Stimulated activated CD8-positive, alpha-beta memory T cell treated with anti-CD3 and anti-CD28 coated beads, Interleukin-15, amount 100 ng/mL, for 1 hour (primary cell): ENCODE results near the gene ELF5.
A peak's percentile ranks its signal among the peaks of the same experiment; 100 is the strongest.

Source experiments
- DNase-seq: peaks from one replicate; pipeline ENCODE4 v3.0.0-alpha.2; 2020; ENCODE audit warnings: low read depth

ELF5 gene

DNA sequence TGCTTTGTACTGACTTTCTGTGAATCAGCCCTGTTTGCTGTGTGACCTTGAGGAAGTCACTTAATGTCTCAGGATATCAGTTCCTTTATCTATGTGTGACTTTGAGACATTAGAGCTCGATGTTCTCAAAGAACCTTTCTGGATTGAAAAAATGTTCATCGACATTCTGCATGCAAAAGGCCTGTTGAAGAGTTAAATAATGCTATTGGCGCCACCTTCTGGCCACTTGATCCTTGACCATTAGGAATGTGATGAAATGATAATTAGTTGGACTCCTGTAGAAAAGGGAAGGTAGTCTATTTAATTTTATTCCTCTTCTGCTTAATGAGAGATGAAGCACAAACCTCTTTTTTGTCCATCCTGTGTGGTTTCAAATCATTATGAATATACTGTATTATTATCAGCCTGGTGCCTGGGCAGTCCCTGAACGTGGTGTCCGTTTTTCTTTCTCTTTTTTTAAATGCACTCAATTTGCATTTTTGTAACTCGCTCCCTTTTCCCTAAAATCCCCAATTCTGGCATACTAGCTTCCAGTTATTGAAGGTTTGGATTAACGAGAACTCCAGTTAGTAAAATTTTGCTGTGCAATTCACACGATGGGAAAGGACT, 20.7 kb downstream of the ELF5 start:
- DNase-seq = peak; percentile 19

DNA sequence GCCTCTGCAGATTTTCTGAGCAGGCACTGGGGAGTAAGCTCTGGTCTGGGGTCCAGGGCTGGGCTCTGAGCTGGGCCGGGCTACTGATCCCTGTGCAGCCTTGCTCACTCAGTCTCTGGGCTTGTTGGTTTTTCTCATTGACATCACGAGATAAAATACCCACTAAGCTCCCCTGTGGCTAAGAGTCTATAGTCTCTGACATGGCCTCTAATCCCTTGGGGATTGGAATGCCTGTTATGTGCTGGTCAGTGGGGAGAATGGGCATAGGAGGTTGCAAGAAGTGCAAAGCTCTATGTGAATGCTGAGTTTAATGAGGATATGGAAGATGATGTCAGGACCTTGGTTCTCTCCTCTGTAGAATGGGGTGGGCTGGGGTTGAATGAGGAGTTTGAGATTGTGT, 23.3 kb downstream of the ELF5 start:
- no peak for DNase-seq

GRCh38 chr11:34488855-34489557, 24.6 kb downstream of the ELF5 start:
- DNase-seq = no peak

DNA sequence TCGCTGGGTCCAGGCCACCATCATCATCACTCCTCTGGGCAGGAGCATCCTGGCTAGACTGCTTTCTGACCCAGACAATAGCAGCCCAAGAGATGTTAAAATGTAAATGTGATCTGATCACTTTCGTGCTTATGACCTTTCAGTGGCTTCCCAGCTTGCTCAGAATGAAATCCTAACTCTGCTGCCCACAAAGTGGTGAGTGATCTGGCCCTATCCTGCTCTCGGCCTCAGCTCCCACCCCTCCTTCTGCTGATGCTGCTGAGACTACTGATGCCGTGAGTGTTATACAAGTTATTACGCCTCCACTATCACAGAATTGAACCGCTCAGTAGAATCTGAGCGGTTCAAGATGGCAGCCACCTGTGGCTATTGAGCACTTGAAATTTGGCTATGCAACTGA, 26.2 kb downstream of the ELF5 start:
- no peak for DNase-seq

DNA sequence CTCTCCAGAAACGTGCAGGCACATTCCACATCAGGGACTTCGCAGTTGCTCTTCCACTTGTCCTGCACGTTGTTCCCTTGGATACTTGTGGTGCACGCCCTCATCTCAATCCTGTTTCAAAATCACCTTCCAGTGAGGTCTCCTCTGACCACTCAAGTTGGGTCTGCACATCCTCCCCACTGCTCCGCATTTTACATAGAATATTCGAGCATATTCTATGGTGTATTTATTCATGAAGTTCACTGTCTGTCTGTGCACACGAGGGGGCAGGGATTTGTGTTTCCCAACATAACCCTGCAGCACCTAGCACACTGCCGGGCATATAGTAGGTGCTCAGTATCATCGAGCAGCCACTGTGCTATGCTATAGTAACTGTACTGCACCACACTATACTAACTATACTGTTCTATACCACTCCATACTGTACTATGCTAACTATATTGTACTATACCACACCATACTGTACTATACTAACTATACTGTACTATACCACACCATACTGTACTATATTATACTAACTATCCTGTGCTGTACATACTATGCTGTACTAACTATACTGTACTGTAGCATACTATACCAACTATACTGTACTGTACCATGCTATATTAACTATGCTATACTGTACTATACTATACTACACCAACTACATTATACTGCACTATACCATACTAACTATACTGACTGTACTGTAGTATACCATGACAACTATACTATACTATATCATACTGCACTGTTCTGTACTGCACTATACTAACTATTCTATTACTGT, 30.3 kb downstream of the ELF5 start:
- no peak for DNase-seq

- DNase-seq = no peak
Observed at GRCh38 chr11:34481307-34481706, 32.3 kb downstream of the ELF5 start.

DNA sequence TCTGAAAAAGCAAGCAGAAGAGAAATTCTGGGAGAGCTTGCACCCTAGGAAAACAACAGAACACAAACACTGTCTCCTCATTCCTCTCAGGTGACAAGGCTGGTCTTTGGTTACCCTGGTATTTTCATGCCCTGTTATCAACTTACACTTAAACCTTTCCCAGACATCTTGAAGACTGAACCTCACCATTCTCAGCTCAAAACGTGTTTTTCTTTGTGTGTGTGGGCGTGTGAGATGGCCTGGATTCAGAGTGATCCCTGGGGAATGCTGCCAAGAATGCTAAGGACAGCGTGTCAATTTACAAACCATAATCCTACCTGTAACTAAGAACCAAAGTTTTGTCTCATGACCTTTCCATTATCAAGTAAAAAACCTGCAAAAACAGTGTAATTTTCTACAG, 33.3 kb downstream of the ELF5 start:
- no peak for DNase-seq

DNA sequence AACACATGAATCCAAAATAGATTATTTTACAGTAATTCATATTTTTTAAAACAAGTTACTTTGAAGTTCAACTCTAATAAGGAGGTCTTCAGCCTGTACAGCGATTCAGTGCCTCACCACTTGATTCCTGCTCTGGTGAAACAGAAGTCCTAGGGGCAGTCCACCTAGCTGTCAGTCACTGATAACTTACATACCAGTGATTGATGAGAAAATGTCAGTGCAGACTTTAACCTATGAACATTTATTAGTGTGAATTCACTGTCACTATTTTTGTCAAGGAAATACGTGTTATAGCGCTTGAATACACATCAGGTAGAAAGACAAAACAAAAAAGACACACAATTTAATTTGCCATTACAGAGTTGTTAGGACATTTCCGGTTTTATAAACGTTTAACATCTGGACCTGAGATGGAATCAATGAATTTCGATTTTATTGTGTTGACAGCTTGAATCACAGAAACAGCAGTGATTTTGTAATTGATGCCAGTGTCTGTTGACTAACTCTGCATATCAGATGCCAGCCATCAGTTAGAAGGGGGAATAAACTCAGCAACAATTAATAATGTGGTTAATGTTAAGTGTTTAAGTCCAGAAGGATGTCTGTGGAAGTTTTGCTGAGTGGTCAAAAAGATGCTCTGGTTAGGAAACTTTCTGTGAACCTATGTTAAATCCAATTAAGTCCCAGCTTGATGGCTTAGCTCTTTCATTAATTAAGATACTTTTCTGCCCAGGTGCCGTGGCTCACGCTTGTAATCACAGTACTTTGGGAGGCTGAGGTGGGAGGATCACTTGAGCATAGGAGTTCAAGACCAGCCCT, 34.5 kb downstream of the ELF5 start:
- no peak for DNase-seq

DNA sequence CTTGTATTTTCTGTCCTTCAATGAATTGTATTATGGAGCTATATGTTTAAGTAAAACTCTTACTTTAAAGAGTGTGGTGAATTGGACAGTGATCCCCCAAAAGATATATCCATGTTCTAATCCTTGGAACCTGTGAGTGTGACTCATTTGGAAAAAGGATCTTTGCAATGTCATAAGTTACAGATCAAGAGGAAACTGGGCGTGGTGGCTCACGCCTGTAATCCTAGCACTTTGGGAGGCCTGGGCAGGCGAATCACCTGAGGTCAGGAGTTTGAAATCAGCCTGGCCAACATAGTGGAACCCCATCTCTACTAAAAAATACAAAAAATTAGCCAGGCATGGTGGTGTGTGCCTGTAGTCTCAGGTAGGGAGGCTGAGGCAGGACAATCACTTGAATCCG, 36.7 kb downstream of the ELF5 start:
- DNase-seq = no peak

- DNase-seq = no peak
Observed at GRCh38 chr11:34475656-34476055, 37.9 kb downstream of the ELF5 start.

GRCh38 chr11:34473603-34474169, 39.9 kb downstream of the ELF5 start:
- DNase-seq = no peak

DNA sequence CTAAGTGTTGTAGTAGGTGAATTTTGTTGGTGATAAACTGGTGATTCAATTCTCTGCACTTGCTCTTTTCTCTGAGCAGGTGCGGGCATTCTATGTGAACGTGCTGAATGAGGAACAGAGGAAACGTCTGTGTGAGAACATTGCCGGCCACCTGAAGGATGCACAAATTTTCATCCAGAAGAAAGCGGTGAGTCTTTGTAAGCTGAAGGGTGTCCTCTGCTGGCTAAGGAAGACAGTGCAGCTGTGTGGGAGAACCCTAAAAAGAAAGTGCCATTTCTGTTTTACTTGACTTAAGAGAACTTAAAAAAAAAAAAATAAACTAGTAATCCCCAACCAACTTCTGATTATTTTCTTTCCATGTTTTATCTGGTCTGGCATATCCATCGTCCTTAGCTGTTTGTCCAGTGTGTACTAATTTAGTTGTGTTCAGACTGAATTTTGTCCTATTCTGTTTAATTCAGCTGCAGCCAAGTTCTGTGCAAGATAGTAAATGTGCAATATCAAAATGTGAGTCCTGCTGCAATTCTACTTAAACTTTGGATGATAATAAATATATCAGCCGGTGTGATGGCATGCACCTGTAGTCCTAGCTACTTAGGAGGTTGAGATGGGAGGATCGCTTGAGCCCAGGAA, 45.3 kb downstream of the ELF5 start:
- no peak for DNase-seq

GRCh38 chr11:34466802-34467488, 46.6 kb downstream of the ELF5 start:
- DNase-seq = no peak

DNA sequence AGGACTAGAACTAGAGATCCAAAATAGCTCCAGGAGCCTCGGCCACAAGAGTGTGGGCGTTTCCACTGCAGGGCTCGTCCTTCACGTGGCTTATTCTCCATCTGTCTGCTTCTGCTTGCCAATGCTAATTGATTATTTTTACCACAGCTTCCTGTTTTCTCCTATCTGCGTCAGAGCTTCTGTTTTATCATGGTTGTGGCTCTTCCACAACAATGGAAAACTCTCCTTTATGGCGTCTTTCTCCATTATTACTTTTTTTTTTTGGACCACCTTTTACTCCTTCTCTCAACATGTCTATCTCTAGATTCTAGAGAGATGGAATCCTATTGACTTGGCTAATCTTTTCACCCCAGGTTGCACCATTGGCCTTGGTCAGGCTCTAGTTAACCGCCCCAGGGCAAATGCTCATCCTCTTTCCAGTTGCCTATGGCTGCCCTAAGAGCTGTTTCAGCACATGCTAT, 49.0 kb downstream of the ELF5 start:
- no peak for DNase-seq

DNA sequence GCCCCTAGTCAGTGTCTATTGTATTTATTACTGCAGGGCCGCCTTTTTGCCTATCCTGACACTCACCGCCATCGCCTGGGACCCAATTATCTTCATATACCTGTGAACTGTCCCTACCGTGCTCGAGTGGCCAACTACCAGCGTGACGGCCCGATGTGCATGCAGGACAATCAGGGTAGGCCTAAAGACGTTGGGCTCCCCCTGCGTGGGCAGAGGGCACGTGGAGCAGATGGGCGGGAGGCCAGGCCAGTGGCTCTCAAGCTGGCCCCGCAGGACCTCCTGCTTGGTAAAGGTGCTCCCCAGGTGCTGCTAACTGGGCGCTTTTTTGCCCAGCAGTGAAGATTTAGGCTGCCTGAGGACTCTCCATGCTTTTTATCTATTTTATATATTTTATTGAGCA, 52.4 kb downstream of the ELF5 start:
- DNase-seq = no peak

GRCh38 chr11:34460278-34460677, 53.3 kb downstream of the ELF5 start:
- DNase-seq = no peak

DNA sequence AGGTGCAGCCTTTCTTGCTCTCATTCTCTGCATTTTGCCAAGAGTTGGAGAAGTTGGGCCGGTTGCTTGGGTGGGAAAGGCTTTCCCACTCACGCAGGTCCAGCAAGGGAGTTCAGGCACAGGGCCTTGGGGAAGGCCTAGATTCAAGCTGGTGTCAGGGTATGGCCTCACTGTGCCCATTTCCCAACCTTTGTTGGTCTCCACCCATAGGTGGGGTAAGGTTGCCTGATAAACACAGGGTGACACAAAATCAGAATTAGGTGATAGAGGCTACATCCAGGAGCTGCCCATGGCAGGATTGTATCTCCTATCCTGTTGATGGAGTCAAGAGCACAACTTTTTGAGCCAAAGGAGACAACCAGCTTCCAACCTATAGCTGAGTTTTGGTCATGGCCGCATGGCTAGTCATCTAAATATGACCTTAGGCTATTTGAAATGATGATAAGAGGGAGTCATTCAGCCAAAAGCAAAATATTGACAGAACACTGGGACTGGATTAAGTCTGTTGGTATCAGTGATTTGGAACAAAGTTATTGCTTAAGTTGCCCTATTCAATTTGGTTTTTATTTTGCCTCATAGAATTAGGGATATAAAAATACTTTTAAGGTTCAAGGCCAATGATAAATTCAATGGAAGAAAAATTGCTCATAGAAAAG, 54.0 kb downstream of the ELF5 start:
- DNase-seq = no peak

DNA sequence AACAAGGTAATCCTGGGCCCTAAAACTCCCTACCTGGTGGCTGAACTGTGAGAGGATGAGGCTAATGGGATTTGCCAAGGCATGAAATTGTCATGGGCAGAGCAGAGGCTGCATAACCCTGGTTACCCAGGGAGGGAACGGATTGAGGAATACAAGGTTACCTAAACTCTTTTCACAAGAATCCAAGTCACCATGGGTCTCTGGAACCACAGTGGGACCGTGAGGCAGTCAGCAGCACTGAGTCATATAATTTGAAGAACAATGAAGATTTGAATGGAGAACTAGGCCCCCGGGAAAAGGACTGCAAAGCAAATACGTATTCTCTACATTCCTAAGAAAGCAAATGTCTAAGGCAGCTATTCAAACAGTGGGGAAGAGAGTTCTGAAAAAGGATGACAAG, 55.1 kb downstream of the ELF5 start:
- DNase-seq = no peak

DNA sequence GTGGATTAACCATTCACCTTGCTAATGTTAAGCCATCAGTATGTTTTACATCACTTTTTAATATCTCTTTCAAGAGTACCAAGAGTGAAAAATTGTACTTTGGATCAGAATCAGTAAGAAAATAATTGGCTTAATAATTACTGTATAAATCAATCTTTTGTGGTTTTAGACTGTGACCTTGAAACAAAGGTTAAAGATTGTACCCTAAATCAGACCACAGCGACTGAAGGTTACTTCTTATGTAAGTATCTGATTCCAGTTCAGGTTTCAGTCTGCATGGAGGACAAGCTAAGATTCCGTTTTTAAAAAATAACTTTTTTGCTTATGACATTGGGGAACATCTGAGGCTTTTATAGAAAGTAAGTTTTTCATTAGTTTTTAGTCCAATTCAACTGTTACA, 56.0 kb downstream of the ELF5 start:
- no peak for DNase-seq

- no peak for DNase-seq
Observed at GRCh38 chr11:34454308-34455032, 59.1 kb downstream of the ELF5 start.
